NCI-H526 treated with DMSO at 0.1 percent for 48 hours (cell line): ENCODE data around the gene FRMD7.

ENCODE experiments used
- DNase-seq: peaks from one replicate; lab custom pipeline; 2025; lab: John Stamatoyannopoulos, UW

FRMD7 gene

DNA sequence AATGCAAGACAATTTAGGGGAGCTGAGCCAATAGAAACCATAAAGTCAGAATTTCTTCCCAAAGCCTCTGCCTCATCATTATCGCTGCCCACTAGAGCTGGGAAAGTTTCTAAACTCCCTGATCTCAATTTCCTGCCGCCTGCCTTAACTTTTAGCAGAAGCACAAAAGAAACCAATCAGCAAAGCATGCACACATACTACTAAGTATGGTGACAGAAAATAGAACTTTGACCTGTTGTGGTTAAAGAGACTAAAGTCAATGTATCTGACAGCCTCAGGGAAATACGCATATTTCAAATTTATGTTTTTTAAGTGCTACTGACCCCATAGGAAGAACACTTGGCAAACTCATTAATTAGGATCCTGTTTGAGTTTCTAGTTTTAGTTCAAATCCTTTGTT lies 94.7 kb downstream of the FRMD7 start:
- no peak for DNase-seq

DNA sequence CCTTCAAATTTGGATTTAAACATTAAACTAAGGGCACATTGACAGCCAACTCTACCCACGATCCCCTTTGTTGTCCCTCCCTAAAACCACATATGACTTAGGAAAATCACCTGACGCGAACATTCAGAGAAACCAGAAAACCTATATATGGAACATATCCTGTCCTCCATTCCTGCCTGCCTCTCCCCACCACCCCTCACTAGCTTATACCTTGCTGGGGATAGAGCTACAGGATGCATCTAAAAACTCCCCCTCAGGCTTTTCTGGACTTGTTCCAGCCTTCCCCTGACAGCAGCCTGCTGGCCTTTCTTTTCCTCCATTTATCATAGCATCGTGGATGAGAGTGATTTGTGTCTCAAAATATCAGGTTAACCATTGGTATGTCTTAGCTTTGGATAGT lies 96.0 kb downstream of the FRMD7 start:
- DNase-seq: no peak

DNA sequence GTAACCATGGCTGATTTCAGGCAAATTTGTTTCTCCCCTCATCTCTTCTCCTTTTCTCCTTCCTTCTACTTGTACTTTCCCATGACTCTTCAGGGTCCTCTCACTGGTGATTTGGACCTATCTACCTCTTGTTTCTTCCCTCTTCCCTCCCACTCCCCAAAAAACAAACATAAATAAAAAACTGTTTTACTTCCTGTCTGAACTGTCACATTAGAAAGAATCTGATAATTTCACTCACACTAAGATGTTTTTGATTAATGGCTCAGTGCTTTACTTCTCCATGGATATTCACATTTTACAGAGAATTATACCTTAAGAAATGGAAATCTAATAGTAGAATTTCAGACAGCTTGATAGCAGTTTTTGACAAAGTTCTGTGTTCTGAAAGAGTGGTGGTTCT lies 97.6 kb downstream of the FRMD7 start:
- DNase-seq: no peak
